GM18909 (cell line): ENCODE results near the gene PHACTR2.
A peak's percentile ranks its signal among the peaks of the same experiment; 100 is the strongest.
"Not testable (repeated sequence)": the region's sequence is repeated elsewhere in the genome, so short reads cannot be mapped to it uniquely, and the experiment has no call there.

ENCODE experiments used
- ATAC-seq: cut with Tn5 transposase; IDR thresholded peaks from one replicate; pipeline ENCODE4 v1.9.1; 2021; ENCODE audit warnings: mild to moderate bottlenecking; ENCODE audit not compliant: unreplicated experiment, poor library complexity

PHACTR2 gene

GRCh38 chr6:143677891-143678791 is at the start of gene PHACTR2:
TSS of gene PHACTR2 (plus strand) at chr6:143677965. CDS start at chr6:143678164, 199 bp downstream.
- peak; percentile 41 for ATAC-seq

GRCh38 chr6:143629104-143630080 is 48.4 kb upstream of the PHACTR2 start:
- ATAC-seq = no peak

- not testable (repeated sequence) for ATAC-seq
Measured at GRCh38 chr6:143631196-143631595, 46.6 kb upstream of the PHACTR2 start.

- ATAC-seq = no peak
Measured at GRCh38 chr6:143632894-143633293, 44.9 kb upstream of the PHACTR2 start.

- no peak for ATAC-seq
Measured at GRCh38 chr6:143634486-143634885, 43.3 kb upstream of the PHACTR2 start.

- no peak for ATAC-seq
Measured at GRCh38 chr6:143637691-143638090, 40.1 kb upstream of the PHACTR2 start.

- no peak for ATAC-seq
Measured at GRCh38 chr6:143642403-143642802, 35.4 kb upstream of the PHACTR2 start.

DNA sequence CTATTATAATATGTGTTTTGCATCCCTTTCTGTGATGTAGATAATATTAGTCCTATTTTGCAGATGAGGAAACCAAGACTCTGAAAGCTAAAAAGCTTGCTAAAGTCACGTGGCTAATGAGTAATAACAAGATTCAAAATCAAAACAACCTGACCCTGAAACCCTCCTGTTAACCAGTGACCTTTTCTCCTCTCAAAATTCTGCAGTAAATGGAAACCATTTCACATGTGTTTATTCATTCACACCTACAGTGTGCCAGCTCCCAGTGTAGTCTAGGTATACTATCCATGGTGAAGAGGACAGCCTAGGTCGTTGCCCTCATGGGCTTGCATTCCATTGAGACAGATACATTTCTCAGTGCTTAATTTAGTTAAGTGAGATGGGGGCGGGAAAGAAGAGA is 30.6 kb upstream of the PHACTR2 start:
- ATAC-seq = no peak

DNA sequence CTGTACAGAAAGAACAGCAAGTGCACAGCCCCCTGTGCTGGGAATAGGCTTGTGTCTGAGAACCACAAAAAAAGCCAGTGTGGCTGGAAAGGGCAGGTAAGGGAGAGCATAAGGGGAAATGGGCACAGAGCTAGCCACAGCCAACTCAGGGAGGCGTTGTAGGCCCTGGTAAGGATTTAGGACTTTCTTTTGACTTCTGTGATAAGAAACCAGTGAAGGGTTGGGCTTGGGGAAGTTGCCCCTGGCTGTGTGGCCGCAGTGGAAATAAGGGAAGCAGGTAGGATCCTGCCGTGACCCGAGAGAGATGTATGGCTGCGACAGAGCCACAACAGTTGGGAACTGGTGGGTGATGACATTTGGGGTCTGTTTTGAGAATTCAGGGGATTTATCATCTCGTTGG is 30.0 kb upstream of the PHACTR2 start:
- ATAC-seq = no peak

DNA sequence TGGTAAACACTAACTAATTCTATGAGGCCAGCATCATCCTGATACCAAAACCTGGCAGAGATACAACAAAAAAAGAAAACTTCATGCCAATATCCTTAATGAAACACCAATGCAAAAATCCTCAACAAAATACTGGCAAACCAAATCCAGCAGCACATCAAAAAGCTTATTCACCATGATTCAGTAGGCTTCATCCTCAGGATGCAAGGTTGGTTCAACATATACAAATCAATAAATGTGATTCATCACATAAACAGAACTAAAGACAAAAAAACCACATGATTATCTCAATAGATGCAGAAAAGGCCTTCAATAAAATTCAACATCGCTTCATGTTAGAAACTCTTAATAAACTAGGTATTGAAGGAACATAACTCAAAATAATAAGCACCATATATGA is 28.4 kb upstream of the PHACTR2 start:
- ATAC-seq = not testable (repeated sequence)

DNA sequence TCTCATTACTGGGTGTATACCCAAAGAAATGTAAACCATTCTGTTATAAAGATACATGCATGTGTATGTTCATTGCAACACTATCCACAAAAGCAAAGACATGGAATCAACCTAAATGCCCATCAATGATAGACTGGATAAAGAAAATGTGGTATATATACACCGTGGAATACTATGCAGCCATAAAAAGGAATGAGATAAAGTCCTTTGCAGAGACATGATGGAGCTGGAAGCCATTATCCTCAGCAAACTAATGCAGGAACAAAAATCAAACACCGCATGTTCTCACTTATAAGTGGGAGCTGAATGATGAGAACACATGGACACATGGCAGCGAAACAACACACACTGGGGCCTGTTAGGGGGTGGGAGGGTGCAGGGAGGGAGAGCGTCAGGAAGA is 26.4 kb upstream of the PHACTR2 start:
- not testable (repeated sequence) for ATAC-seq

DNA sequence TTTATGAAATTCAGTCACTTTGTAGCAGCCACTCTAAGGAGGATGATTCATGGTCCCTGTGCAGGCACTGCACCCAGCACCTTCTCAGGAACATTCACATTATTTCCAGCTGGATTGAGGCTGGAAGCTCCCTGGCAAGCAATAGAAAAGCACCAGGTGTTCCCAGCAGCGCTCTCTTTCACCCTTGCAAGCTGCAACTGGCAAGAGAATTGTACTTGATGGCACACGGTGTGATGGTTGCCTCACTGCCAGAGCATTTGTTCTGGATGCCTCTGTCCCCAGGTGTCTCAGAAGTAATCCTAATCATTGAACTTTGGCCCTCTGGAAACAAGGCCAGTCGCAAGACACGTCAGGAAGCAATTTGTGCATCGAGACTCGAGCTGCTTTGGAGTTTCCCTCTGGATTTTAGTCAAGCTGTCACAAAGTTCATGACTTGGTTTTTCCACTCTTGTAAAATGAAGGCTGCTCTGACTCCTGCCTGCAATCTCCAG is 24.9 kb upstream of the PHACTR2 start:
- ATAC-seq = no peak

- no peak for ATAC-seq
Measured at GRCh38 chr6:143655541-143655940, 22.2 kb upstream of the PHACTR2 start.

DNA sequence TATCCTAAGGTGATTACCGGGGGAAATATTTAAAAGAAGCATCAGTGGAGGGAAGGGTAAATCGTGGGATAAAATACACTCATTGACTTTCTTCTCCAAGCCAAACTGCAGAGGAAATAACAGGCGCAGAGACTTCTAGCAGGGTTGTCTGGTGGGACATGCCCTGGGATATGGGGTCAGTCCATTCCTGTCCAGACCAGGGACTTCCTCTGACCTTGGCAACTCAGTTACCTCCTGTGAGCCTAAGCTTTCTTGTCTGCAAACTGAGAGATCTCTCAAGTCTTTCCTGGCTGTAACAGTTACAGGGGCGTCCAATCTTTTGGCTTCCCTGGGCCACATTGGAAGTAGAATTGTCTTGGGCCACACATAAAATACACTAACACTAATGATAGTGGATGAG is 21.7 kb upstream of the PHACTR2 start:
- no peak for ATAC-seq

- ATAC-seq = no peak
Measured at GRCh38 chr6:143657809-143658208, 20.0 kb upstream of the PHACTR2 start.

DNA sequence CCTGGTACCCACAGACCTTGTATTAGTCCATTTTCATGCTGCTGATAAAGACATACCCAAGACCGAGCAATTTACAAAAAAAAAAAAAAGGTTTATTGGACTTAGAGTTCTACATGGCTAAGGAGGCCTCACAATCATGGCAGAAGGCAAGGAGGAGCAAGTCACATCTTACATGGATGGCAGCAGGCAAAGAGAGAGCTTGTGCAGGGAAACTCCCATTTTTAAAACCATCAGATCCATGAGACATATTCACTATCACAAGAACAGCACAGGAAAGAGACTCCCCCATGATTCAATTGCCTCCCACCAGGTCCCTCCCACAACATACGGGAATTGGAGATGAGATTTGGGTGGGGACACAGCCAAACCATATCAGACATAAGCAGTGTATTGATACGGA is 17.6 kb upstream of the PHACTR2 start:
- not testable (repeated sequence) for ATAC-seq

GRCh38 chr6:143664171-143664570 is 13.6 kb upstream of the PHACTR2 start:
- ATAC-seq = no peak

DNA sequence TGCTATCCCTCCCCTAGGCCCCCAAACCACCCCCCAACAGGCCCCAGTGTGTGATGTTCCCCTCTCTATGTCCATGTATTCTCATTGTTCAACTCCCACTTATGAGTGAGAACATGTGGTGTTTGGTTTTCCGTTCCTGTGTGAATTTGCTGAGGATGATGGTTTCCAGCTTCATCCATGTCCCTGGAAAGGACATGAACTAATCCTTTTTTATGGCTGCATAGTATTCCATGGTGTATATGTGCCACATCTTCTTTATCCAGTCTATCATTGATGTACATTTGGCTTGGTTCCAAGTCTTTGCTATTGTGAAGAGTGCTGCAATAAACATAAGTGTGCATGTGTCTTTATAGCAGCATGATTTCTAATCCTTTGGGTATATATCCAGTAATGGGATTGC is 11.8 kb upstream of the PHACTR2 start:
- not testable (repeated sequence) for ATAC-seq

DNA sequence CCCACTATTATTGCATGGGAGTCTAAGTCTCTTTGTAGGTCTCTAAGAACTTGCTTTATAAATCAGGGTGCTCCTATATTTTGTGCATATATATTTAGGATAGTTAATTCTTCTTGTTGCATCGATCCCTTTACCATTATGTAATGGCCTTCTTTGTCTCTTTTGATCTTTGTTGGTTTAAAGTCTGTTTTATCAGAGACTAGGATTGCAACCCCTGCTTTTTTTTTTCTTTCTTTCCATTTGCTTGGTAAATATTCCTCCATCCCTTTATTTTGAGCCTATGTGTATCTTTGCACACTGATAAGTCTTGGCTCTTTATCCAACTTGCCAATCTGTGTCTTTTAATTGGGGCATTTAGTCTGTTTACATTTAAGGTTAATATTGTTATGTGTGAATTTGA is 8.3 kb upstream of the PHACTR2 start:
- ATAC-seq = not testable (repeated sequence)

- no peak for ATAC-seq
Measured at GRCh38 chr6:143673669-143674068, 4.1 kb upstream of the PHACTR2 start.
